ENCODE measurements around the gene MAT2B.

MAT2B gene

DNA sequence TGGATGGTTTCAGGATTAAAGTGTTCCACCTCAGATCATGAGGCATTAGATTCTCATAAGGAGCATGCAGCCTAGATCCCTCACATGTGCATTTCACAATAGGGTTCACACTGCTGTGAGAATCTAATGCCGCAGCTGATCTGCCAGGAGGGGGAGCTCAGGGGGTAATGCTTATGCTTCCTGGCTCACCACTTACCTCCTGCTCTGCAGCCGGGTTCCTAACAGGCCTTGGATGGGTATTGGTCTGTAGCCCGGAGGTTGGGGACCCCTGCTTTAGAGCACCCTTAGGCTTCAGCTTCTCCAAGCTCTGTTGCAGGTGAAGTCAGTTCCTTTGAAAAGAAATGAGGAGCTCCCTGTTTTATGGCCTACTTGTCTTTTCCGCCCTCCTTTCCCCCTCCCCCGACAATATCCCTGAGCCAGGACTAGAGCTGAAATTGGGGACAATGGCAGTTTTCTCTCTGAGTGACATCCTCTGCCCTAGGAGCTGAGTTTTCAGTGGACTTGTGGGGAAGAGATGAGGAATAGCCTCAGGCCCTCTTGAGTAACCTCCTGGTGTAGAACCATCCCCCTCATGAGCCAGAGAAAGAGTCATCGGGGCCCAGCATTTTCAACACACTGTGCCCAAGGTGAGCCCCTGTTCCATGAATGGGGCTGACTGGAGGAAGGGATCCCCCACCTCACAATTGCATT, 16.2 kb upstream of the MAT2B start:
- TF ChIP-seq CTCF (conservative IDR thresholded peaks at IDR 0.05), result no peak

GRCh38 chr5:163489745-163490075, 15.7 kb upstream of the MAT2B start:
- no peak overlapping the region for H3K27ac ChIP-seq

More for the DNA sequence above, 16.2 kb upstream of the MAT2B start:
- no peak overlapping the region for H3K27ac ChIP-seq

GRCh38 chr5:163496286-163496685, 9.1 kb upstream of the MAT2B start:
- no peak for TF ChIP-seq CTCF (conservative IDR thresholded peaks at IDR 0.05)
- H3K27ac ChIP-seq, result no peak overlapping the region

More at GRCh38 chr5:163489745-163490075, 15.7 kb upstream of the MAT2B start:
- TF ChIP-seq CTCF (conservative IDR thresholded peaks at IDR 0.05), result no peak

DNA sequence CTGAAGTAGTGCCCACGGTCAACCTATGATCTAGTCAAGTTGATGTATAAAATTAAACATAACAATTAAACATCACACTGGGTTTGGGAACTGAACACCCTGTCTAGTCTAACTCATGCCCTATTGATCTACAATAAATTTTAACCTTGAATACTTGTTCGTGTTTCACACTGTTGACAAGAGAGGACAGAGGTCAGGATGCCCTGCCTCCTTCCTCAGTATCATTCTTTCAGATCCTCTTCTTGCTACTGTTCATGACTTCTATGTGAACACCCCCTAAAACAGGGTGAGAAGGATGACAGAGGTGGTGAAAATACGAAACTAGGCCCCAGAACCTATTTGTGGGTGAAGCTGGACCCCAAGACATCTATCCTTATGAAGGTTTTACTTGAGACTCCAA, 8.1 kb upstream of the MAT2B start:
- TF ChIP-seq CTCF (conservative IDR thresholded peaks at IDR 0.05), result no peak
- H3K27ac ChIP-seq, result no peak overlapping the region

DNA sequence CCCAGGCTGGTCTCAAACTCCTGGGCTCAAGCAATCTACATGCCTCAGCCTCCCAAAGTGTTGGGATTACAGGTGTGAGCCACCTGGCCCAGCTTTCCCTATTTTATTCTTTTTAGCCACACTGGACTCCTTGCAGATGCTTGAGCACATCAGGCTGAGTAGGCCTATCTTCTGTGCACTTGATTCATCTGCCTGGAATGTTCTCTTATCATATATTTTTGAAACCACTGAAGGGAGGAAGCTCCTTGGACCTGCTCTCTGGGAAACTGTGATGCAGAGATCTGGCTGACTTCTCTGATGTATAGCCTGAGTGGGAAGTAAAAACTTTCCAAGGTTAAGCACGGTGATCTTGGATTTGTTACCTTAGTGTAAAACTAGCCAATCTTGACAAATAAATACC, 6.5 kb upstream of the MAT2B start:
- H3K27ac ChIP-seq, result no peak overlapping the region
- TF ChIP-seq CTCF (conservative IDR thresholded peaks at IDR 0.05), result no peak

- TF ChIP-seq CTCF (conservative IDR thresholded peaks at IDR 0.05), result no peak
- no peak overlapping the region for H3K27ac ChIP-seq
These were observed 2.9 kb upstream of the MAT2B start for GRCh38 chr5:163502521-163502920.

GRCh38 chr5:163503106-163504078, 2.0 kb upstream of the MAT2B start:
- no peak for TF ChIP-seq CTCF (conservative IDR thresholded peaks at IDR 0.05)
- H3K27ac ChIP-seq, result no peak overlapping the region

All from VCaP (cell line).